Osteoblast (primary cell): ENCODE results near the gene NCEH1. TPM values are rescaled to one million over a fixed set of nuclear protein-coding genes. Genes with fewer than 3 reads are reported as not detected.

Experiments
- DNase-seq: peaks from one replicate; pipeline ENCODE4 v3.0.0; 2011; ENCODE audit warnings: low spot score, mixed read lengths; ENCODE audit not compliant: insufficient read length; ENCODE audit errors: missing footprints
- H2AFZ ChIP-seq: 2 replicates; pipeline ENCODE4 v1.6.0; 2011; ENCODE audit warnings: mild to moderate bottlenecking, low read length
- H3K27ac ChIP-seq: 2 replicates; pipeline ENCODE4 v1.5.1; 2011; ENCODE audit warnings: mild to moderate bottlenecking, low read depth, low read length, moderate library complexity
- H3K27me3 ChIP-seq: 2 replicates; pipeline ENCODE4 v1.6.0; 2012; ENCODE audit warnings: mild to moderate bottlenecking, control low read depth, inconsistent platforms, low read length, moderate library complexity; ENCODE audit not compliant: insufficient read depth
- H3K36me3 ChIP-seq: 2 replicates; pipeline ENCODE4 v1.5.1; 2011; ENCODE audit warnings: mild to moderate bottlenecking, low read length, control low read depth, moderate library complexity; ENCODE audit not compliant: insufficient read depth
- H3K4me1 ChIP-seq: 2 replicates; pipeline ENCODE4 v1.5.1; 2011; ENCODE audit warnings: mild to moderate bottlenecking, low read length, control low read depth, moderate library complexity; ENCODE audit not compliant: insufficient read depth
- H3K4me2 ChIP-seq: 2 replicates; pipeline ENCODE4 v1.6.0; 2011; ENCODE audit warnings: mild to moderate bottlenecking, low read length; ENCODE audit not compliant: insufficient read depth
- H3K4me3 ChIP-seq: fragments of 200-600 bp; sonication (generic); 3 replicates; pipeline ENCODE4 v1.5.1; 2012; ENCODE audit warnings: mild to moderate bottlenecking, low read length, inconsistent platforms; ENCODE audit not compliant: insufficient read depth
- H3K79me2 ChIP-seq: 2 replicates; pipeline ENCODE4 v1.6.0; 2012; ENCODE audit warnings: mild to moderate bottlenecking, low read length, control low read depth, inconsistent platforms; ENCODE audit not compliant: insufficient read depth
- H3K9me3 ChIP-seq: 2 replicates; pipeline ENCODE4 v1.5.1; 2011; ENCODE audit warnings: low read depth, low read length, control low read depth
- H4K20me1 ChIP-seq: 2 replicates; pipeline ENCODE4 v1.6.0; 2012; ENCODE audit warnings: mild to moderate bottlenecking, low read length, control low read depth; ENCODE audit not compliant: insufficient read depth
- CTCF ChIP-seq: IDR thresholded peaks from 2 replicates; pipeline ENCODE4 v1.5.1; 2011; ENCODE audit warnings: mild to moderate bottlenecking, low read depth, low read length, moderate library complexity; ENCODE audit errors: extremely low read depth
- total RNA-seq: library from RNA; depleted of rRNA; stranded (reverse); fragments of >200 nt; gene quantifications from 2 replicates; pipeline ENCODE4 v1.2.3, GENCODE V29; 2012

The NCEH1 gene
- total RNA-seq, 1 donor, result 10.9 TPM

DNA sequence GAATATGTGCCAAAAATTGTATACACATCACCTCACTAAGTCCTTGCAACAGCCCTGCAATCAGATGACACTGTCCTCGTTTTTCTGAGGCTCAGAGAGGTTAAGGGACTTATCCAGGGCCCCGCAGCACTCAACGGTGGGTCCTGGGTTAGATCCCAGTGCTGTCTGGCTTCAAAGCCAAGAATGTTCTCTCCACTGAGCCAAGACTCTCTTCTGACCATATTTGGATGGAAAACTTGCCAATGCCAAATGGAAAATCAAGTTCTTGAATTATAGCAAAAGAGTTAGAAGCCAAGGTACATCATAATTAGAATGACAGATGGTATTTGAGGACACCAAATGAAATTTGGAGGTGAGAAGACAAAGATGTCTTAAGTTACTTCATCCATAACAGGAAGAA is 75.9 kb downstream of the NCEH1 start:
- Histone ChIP-seq H3K36me3 (peaks cover 24% of the 10 kb centered on the region), H3K9me3 (no peaks in the 10 kb centered on the region), H3K4me3 (no peak overlapping the region), H3K27me3 (no peaks in the 10 kb centered on the region), H3K79me2 (no peaks in the 10 kb centered on the region), H2AFZ (no peak overlapping the region), H3K27ac (no peak overlapping the region), H4K20me1 (no peaks in the 10 kb centered on the region), H3K4me1 (peaks cover 7% of the 10 kb centered on the region), H3K4me2 (no peak overlapping the region)
- no peak for TF ChIP-seq CTCF
- DNase-seq, result no peak

DNA sequence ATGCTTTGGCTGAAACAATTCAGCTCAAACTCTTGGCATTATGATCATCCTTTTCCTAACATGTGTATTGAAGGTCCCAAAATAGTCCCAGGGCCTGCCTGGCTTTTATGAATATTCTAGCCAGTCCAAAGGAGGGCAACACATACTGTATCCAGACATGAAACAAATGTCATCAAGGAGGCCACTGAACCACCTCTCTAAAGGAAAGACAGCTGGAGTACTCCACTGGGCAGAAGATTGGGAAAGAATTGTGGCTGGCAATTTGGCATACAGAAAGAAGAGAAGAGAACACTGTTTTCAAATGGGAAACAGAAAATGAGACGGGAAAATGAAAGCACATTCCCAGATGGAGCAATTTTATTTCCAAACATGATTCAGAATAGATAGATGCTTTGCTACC is 80.6 kb downstream of the NCEH1 start:
- H2AFZ ChIP-seq, result peak overlapping the region; percentile 52
- H3K36me3 ChIP-seq, result peaks cover 16% of the 10 kb centered on the region
- no peaks in the 10 kb centered on the region for H3K9me3 ChIP-seq
- TF ChIP-seq CTCF, result no peak
- H3K79me2 ChIP-seq, result no peaks in the 10 kb centered on the region
- H3K4me2 ChIP-seq, result peak overlapping the region; percentile 31
- H4K20me1 ChIP-seq, result no peaks in the 10 kb centered on the region
- no peak overlapping the region for H3K4me3 ChIP-seq
- H3K27ac ChIP-seq, result peak overlapping the region; percentile 72
- peaks cover 34% of the 10 kb centered on the region for H3K4me1 ChIP-seq
- no peak for DNase-seq
- no peaks in the 10 kb centered on the region for H3K27me3 ChIP-seq

- H3K27ac ChIP-seq, result peak overlapping the region; percentile 72
- no peaks in the 10 kb centered on the region for H3K79me2 ChIP-seq
- DNase-seq, result no peak
These were observed 81.4 kb downstream of the NCEH1 start for GRCh38 chr3:172629470-172629869.

More at GRCh38 chr3:172629470-172629869, 81.4 kb downstream of the NCEH1 start:
- Histone ChIP-seq H3K4me3 (no peak overlapping the region), H4K20me1 (no peaks in the 10 kb centered on the region), H2AFZ (no peak overlapping the region), H3K27me3 (no peaks in the 10 kb centered on the region), H3K36me3 (peaks cover 8% of the 10 kb centered on the region), H3K4me2 (no peak overlapping the region), H3K9me3 (no peaks in the 10 kb centered on the region), H3K4me1 (peaks cover 38% of the 10 kb centered on the region)
- no peak for TF ChIP-seq CTCF
